SK-N-SH treated with all-trans-retinoic acid at 6 μM for 48 hours (cell line): ENCODE measurements around the gene CCDC122.

Experiments
- ATAC-seq: fragments of 200-7000 bp; cut with Tn5 transposase; 3 replicates; pipeline ENCODE4 v1.9.1; 2020; ENCODE audit warnings: mild to moderate bottlenecking, moderate library complexity
- ARNTL ChIP-seq: fragments of 450-650 bp; formaldehyde crosslinking; IDR thresholded peaks from 2 replicates; pipeline ENCODE4 v1.5.0; 2020; ENCODE audit warnings: low read depth, mild to moderate bottlenecking, moderate library complexity, borderline replicate concordance
- BACH2 ChIP-seq: fragments of 250-450 bp; sonication (Bioruptor Pico); IDR thresholded peaks from 2 replicates; pipeline ENCODE4 v1.9.0; 2021; ENCODE audit warnings: mild to moderate bottlenecking, borderline replicate concordance
- CREB5 ChIP-seq: fragments of 250-450 bp; sonication (Bioruptor Pico); IDR thresholded peaks from 2 replicates; pipeline ENCODE4 v1.5.1; 2020; ENCODE audit warnings: low read depth, mild to moderate bottlenecking, moderate library complexity
- CSRNP3 ChIP-seq: fragments of 250-450 bp; sonication (Bioruptor Pico); IDR thresholded peaks from 2 replicates; pipeline ENCODE4 v1.5.1; 2021; ENCODE audit warnings: mild to moderate bottlenecking, moderate library complexity
- ESRRG ChIP-seq: fragments of 250-450 bp; sonication (Bioruptor Pico); IDR thresholded peaks from 2 replicates; pipeline ENCODE4 v1.6.1; 2021; ENCODE audit warnings: mild to moderate bottlenecking
- GLIS3 ChIP-seq: fragments of 250-450 bp; sonication (Bioruptor Pico); IDR thresholded peaks from 2 replicates; pipeline ENCODE4 v1.5.0; 2020; ENCODE audit warnings: mild to moderate bottlenecking, moderate library complexity
- ISL1 ChIP-seq: fragments of 250-450 bp; sonication (Bioruptor Pico); IDR thresholded peaks from 2 replicates; pipeline ENCODE4 v2.1.2; 2022; ENCODE audit warnings: mild to moderate bottlenecking, moderate library complexity
- OSR1 ChIP-seq: fragments of 250-450 bp; sonication (Bioruptor Pico); IDR thresholded peaks from 2 replicates; pipeline ENCODE4 v1.8.0; 2022; ENCODE audit warnings: moderate library complexity, mild to moderate bottlenecking, inconsistent platforms
- PPARA ChIP-seq: fragments of 250-450 bp; sonication (Bioruptor Pico); IDR thresholded peaks from 2 replicates; pipeline ENCODE4 v1.5.0; 2020; ENCODE audit warnings: mild to moderate bottlenecking, borderline replicate concordance
- RARB ChIP-seq: fragments of 250-450 bp; sonication (Bioruptor Pico); IDR thresholded peaks from 2 replicates; pipeline ENCODE4 v1.8.0; 2021; ENCODE audit warnings: mild to moderate bottlenecking, moderate library complexity
- SNAI2 ChIP-seq: fragments of 250-450 bp; sonication (Bioruptor Pico); IDR thresholded peaks from 2 replicates; pipeline ENCODE4 v1.5.0; 2020; ENCODE audit warnings: mild to moderate bottlenecking, moderate library complexity
- TCF4 ChIP-seq: fragments of 250-450 bp; sonication (Bioruptor Pico); IDR thresholded peaks from 2 replicates; pipeline ENCODE4 v1.8.0; 2021; ENCODE audit warnings: mild to moderate bottlenecking, moderate library complexity, borderline replicate concordance
- TOX ChIP-seq: fragments of 250-450 bp; sonication (Bioruptor Pico); IDR thresholded peaks from 2 replicates; pipeline ENCODE4 v1.8.0; 2021; ENCODE audit warnings: mild to moderate bottlenecking, moderate library complexity, borderline replicate concordance
- TSHZ2 ChIP-seq: fragments of 250-450 bp; sonication (Bioruptor Pico); IDR thresholded peaks from 2 replicates; pipeline ENCODE4 v1.5.0; 2020; ENCODE audit warnings: mild to moderate bottlenecking, moderate library complexity
- ZFP3 ChIP-seq: fragments of 250-450 bp; sonication (Bioruptor Pico); IDR thresholded peaks from 2 replicates; pipeline ENCODE4 v1.5.0; 2020; ENCODE audit warnings: mild to moderate bottlenecking, moderate library complexity
- ZFP30 ChIP-seq: fragments of 450-650 bp; formaldehyde crosslinking; IDR thresholded peaks from 2 replicates; pipeline ENCODE4 v1.5.0; 2022; ENCODE audit warnings: mild to moderate bottlenecking, moderate library complexity
- ZNF70 ChIP-seq: fragments of 450-650 bp; formaldehyde crosslinking; IDR thresholded peaks from 2 replicates; pipeline ENCODE4 v1.5.0; 2020; ENCODE audit warnings: mild to moderate bottlenecking, moderate library complexity
- ZNF8 ChIP-seq: fragments of 450-650 bp; formaldehyde crosslinking; IDR thresholded peaks from 2 replicates; pipeline ENCODE4 v1.5.0; 2020; ENCODE audit warnings: mild to moderate bottlenecking, moderate library complexity
- TF ChIP-seq, protein P1 (sequence below): fragments of 250-450 bp; sonication (Bioruptor Pico); IDR thresholded peaks from 2 replicates; pipeline ENCODE4 v1.8.0; 2020; ENCODE audit warnings: mild to moderate bottlenecking, moderate library complexity, borderline replicate concordance
- TF ChIP-seq, protein P2 (sequence below): fragments of 250-450 bp; sonication (Bioruptor Pico); IDR thresholded peaks from 2 replicates; pipeline ENCODE4 v1.8.0; 2021; ENCODE audit warnings: low read depth, mild to moderate bottlenecking, moderate library complexity, borderline replicate concordance

The CCDC122 gene

GRCh38 chr13:43872181-43872580 lies 7.4 kb downstream of the CCDC122 start:
- TF ChIP-seq ARNTL (CRISPR knock-in tag) (no peak), ZNF70 (CRISPR knock-in tag) (no peak), PPARA (CRISPR knock-in tag) (no peak), TOX (CRISPR knock-in tag) (no peak), ESRRG (CRISPR knock-in tag) (no peak), RARB (CRISPR knock-in tag) (no peak), CREB5 (no peak), ISL1 (CRISPR knock-in tag) (no peak), SNAI2 (CRISPR knock-in tag) (no peak), TSHZ2 (CRISPR knock-in tag) (no peak), OSR1 (CRISPR knock-in tag) (no peak), CSRNP3 (CRISPR knock-in tag) (no peak), TCF4 (CRISPR knock-in tag) (no peak), ZFP30 (CRISPR knock-in tag) (no peak), ZNF8 (CRISPR knock-in tag) (no peak), ZFP3 (CRISPR knock-in tag) (no peak), BACH2 (CRISPR knock-in tag) (no peak)
- TF ChIP-seq, protein P1, sequence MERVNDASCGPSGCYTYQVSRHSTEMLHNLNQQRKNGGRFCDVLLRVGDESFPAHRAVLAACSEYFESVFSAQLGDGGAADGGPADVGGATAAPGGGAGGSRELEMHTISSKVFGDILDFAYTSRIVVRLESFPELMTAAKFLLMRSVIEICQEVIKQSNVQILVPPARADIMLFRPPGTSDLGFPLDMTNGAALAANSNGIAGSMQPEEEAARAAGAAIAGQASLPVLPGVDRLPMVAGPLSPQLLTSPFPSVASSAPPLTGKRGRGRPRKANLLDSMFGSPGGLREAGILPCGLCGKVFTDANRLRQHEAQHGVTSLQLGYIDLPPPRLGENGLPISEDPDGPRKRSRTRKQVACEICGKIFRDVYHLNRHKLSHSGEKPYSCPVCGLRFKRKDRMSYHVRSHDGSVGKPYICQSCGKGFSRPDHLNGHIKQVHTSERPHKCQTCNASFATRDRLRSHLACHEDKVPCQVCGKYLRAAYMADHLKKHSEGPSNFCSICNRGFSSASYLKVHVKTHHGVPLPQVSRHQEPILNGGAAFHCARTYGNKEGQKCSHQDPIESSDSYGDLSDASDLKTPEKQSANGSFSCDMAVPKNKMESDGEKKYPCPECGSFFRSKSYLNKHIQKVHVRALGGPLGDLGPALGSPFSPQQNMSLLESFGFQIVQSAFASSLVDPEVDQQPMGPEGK = no peak
- TF ChIP-seq, all 23 proteins: peak for 0
- no peak for ATAC-seq

DNA sequence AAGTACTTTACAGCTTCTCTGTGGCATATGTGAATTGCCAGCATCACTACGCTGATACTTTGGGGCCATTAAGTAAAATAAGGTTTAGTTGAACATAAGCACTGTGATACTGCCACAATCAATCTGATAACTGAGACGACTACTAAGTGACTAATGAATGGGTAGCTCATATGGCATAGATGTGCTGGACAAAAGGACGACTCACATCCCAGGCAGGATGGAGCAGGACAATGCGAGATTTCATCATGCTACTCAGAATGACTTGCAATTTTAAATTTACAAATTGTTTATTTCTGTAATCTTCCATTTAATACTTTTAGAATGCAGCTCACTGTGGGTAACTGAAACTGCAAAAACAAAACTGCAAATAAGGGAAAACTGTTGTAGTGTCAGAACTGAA lies 13.6 kb downstream of the CCDC122 start:
- no peak for ATAC-seq
- TF ChIP-seq ZNF70 (CRISPR knock-in tag) = no peak
- TF ChIP-seq CREB5 = no peak
- no peak for TF ChIP-seq ISL1 (CRISPR knock-in tag)
- TF ChIP-seq GLIS3 = no peak
- TF ChIP-seq, protein P1 = no peak
- TF ChIP-seq, protein P2, sequence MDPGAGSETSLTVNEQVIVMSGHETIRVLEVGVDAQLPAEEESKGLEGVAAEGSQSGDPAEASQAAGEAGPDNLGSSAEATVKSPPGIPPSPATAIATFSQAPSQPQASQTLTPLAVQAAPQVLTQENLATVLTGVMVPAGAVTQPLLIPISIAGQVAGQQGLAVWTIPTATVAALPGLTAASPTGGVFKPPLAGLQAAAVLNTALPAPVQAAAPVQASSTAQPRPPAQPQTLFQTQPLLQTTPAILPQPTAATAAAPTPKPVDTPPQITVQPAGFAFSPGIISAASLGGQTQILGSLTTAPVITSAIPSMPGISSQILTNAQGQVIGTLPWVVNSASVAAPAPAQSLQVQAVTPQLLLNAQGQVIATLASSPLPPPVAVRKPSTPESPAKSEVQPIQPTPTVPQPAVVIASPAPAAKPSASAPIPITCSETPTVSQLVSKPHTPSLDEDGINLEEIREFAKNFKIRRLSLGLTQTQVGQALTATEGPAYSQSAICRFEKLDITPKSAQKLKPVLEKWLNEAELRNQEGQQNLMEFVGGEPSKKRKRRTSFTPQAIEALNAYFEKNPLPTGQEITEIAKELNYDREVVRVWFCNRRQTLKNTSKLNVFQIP = no peak
- TF ChIP-seq SNAI2 (CRISPR knock-in tag) = no peak
- TF ChIP-seq OSR1 (CRISPR knock-in tag) = no peak
